ENCODE data around the gene BICC1. TPM values are rescaled to one million over a fixed set of nuclear protein-coding genes. Genes with fewer than 3 reads are reported as not detected.

BICC1 gene
- total and polyA plus RNA-seq, 2 donors (not counting 3 experiments of a cell fraction or from before 2014, with no cell fraction given): 0.06 to 0.29 TPM

DNA sequence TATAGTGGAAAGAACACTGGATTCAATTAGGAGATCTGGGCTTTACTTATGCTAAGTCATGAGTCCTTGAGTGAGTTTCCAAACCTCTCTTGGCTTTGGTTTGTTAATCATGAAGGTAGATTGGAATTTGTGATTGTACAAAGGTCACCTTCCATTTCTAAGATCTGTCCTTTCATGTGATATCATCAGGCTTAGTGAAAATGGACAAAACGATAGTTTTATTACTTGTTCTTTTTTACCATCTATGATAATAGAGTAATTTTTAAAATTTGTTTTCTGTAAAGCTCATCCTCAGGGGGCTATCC, 309.0 kb downstream of the BICC1 start:
- FAIRE-seq (no peak), DNase-seq (ENCODE audit: low read depth, low spot score) (no peak)
- H3K27ac ChIP-seq (ENCODE audit: insufficient read depth, low read depth, low read length): no peak overlapping the region
- no peaks in the 10 kb centered on the region for H4K20me1 ChIP-seq (replicated peaks; ENCODE audit: control insufficient read depth, extremely low read depth, insufficient read depth, low read length)
- dilution Hi-C loops (cut with MboI; ENCODE audit: extremely low pct_ligation_motif_present, low sequenced_read_pairs): no loop called here
- no peak for TF ChIP-seq FOS (IDR thresholded peaks at IDR 0.05; ENCODE audit: borderline replicate concordance, insufficient read depth, low read length)
- TF ChIP-seq GATA2 (IDR thresholded peaks at IDR 0.05; ENCODE audit: insufficient read depth, insufficient read length, low read depth, low read length): no peak
- no peaks in the 10 kb centered on the region for H3K79me2 ChIP-seq (ENCODE audit: control insufficient read depth, insufficient read depth, low read length)
- no TSS peak for BruUV-seq (replicated peaks)
- H3K27me3 ChIP-seq (ENCODE audit: control insufficient read depth in 2 of 2, insufficient read depth in 2 of 2, low read length in 2 of 2): no peaks in the 10 kb centered on the region
- intact Hi-C loops (cut with micrococcal nuclease): no loop called here
- H3K4me1 ChIP-seq (ENCODE audit: control insufficient read depth, extremely low read depth, insufficient read depth, low read length): no peaks in the 10 kb centered on the region
- ChIA-PET CTCF (no interaction called here), POLR2A (no interaction called here)
- no peak overlapping the region for H3K4me3 ChIP-seq (replicated peaks in 1 of 3; ENCODE audit: insufficient read depth in 1 of 3, low read depth in 1 of 3, low read length in 3 of 3)
- H2AFZ ChIP-seq (ENCODE audit: low read depth, low read length): no peak overlapping the region
- no peaks in the 10 kb centered on the region for H3K9me1 ChIP-seq (replicated peaks; ENCODE audit: control insufficient read depth, extremely low read depth, insufficient read depth, low read length)
- H3K4me2 ChIP-seq (ENCODE audit: insufficient read depth, low read length): no peak overlapping the region
- no peak overlapping the region for H3K9ac ChIP-seq (replicated peaks; ENCODE audit: extremely low read depth, insufficient read depth, low read length)
- H3K9me3 ChIP-seq (replicated peaks; ENCODE audit: control insufficient read depth, insufficient read depth, low read length): no peaks in the 10 kb centered on the region
- H3K36me3 ChIP-seq (ENCODE audit: control insufficient read depth in 2 of 2, extremely low read depth in 1 of 2, insufficient read depth in 2 of 2, low read length in 2 of 2): no peaks in the 10 kb centered on the region

DNA sequence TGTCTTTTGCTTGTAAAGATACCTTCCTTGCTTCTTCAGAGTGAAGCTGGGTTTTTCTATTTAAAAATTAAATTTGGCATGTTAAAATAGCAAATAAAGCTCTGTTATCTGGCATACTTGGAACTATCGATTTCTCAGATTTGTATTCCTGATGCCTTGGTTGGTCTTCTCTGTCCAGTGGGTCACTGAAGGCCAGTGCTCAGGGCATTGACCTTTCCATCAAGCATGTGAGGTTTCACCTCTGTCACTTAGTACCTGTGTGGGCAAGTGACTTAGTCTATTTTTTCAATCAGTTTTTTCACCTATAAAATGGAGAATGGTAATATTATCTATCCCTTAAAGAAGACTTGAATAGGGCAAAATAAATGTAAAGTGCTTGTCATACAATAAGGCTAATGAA, 311.3 kb downstream of the BICC1 start:
- no TSS peak for BruUV-seq (replicated peaks)
- H3K9ac ChIP-seq (replicated peaks; ENCODE audit: extremely low read depth, insufficient read depth, low read length): no peak overlapping the region

More for the DNA sequence above, 311.3 kb downstream of the BICC1 start:
- H4K20me1 ChIP-seq (replicated peaks; ENCODE audit: control insufficient read depth, extremely low read depth, insufficient read depth, low read length): no peaks in the 10 kb centered on the region
- H3K36me3 ChIP-seq (ENCODE audit: control insufficient read depth in 2 of 2, extremely low read depth in 1 of 2, insufficient read depth in 2 of 2, low read length in 2 of 2): no peaks in the 10 kb centered on the region
- no peaks in the 10 kb centered on the region for H3K27me3 ChIP-seq (ENCODE audit: control insufficient read depth in 2 of 2, insufficient read depth in 2 of 2, low read length in 2 of 2)
- ChIA-PET CTCF (no interaction called here), POLR2A (no interaction called here)
- H3K4me2 ChIP-seq (ENCODE audit: insufficient read depth, low read length): no peak overlapping the region
- no peak overlapping the region for H2AFZ ChIP-seq (ENCODE audit: low read depth, low read length)
- intact Hi-C loops (cut with micrococcal nuclease): no loop called here
- dilution Hi-C loops (cut with MboI; ENCODE audit: extremely low pct_ligation_motif_present, low sequenced_read_pairs): no loop called here
- TF ChIP-seq GATA2 (IDR thresholded peaks at IDR 0.05; ENCODE audit: insufficient read depth, insufficient read length, low read depth, low read length): no peak
- TF ChIP-seq MYC (IDR thresholded peaks at IDR 0.05; ENCODE audit: low read depth, low read length): no peak
- TF ChIP-seq CTCF (IDR thresholded peaks at IDR 0.05; ENCODE audit: extremely low read depth in 1 of 2, insufficient read depth in 1 of 2, low read depth in 1 of 2, low read length in 2 of 2): no peak
- TF ChIP-seq POLR2A (IDR thresholded peaks at IDR 0.05; ENCODE audit: low read depth, low read length): no peak
- TF ChIP-seq, protein P1, sequence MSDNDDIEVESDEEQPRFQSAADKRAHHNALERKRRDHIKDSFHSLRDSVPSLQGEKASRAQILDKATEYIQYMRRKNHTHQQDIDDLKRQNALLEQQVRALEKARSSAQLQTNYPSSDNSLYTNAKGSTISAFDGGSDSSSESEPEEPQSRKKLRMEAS (IDR thresholded peaks at IDR 0.05; ENCODE audit: insufficient read depth, insufficient read length): no peak
- no peak for TF ChIP-seq FOS (IDR thresholded peaks at IDR 0.05; ENCODE audit: borderline replicate concordance, insufficient read depth, low read length)
- no peak for TF ChIP-seq JUN (IDR thresholded peaks at IDR 0.05; ENCODE audit: borderline replicate concordance, insufficient read depth, insufficient read length, low read depth)
- no peak for TF ChIP-seq POLR2AphosphoS5 (IDR thresholded peaks at IDR 0.05; ENCODE audit: insufficient read depth, low read depth, low read length)
- no peak for TF ChIP-seq EZH2 (IDR thresholded peaks at IDR 0.05; ENCODE audit: borderline replicate concordance, low read depth, low read length, severe bottlenecking)
- H3K9me1 ChIP-seq (replicated peaks; ENCODE audit: control insufficient read depth, extremely low read depth, insufficient read depth, low read length): no peaks in the 10 kb centered on the region
- FAIRE-seq (no peak), DNase-seq (ENCODE audit: low read depth, low spot score) (no peak)
- H3K9me3 ChIP-seq (replicated peaks; ENCODE audit: control insufficient read depth, insufficient read depth, low read length): no peaks in the 10 kb centered on the region
- H3K27ac ChIP-seq (ENCODE audit: insufficient read depth, low read depth, low read length): no peak overlapping the region
- H3K4me1 ChIP-seq (ENCODE audit: control insufficient read depth, extremely low read depth, insufficient read depth, low read length): no peaks in the 10 kb centered on the region
- no peak overlapping the region for H3K4me3 ChIP-seq (replicated peaks in 1 of 3; ENCODE audit: insufficient read depth in 1 of 3, low read depth in 1 of 3, low read length in 3 of 3)
- H3K79me2 ChIP-seq (ENCODE audit: control insufficient read depth, insufficient read depth, low read length): no peaks in the 10 kb centered on the region
